H9 (cell line): ENCODE measurements around the gene SDK1. TPM values are rescaled to one million over a fixed set of nuclear protein-coding genes. Genes with fewer than 3 reads are reported as not detected.
A peak's percentile ranks its signal among the peaks of the same experiment; 100 is the strongest.

Source experiments
- DNase-seq: peaks from one replicate; pipeline ENCODE4 v3.0.0-alpha.2; 2017
- H2AFZ ChIP-seq: one replicate; pipeline ENCODE4 v1.6.1; 2013; ENCODE audit warnings: mild to moderate bottlenecking, low read length, control low read depth, moderate library complexity
- H2AK5ac ChIP-seq: 2 replicates; pipeline ENCODE4 v1.6.1; 2013; ENCODE audit warnings: low read length, control low read depth, mixed read lengths; ENCODE audit not compliant: insufficient read length
- H2BK120ac ChIP-seq: one replicate; pipeline ENCODE4 v1.6.1; 2013; ENCODE audit warnings: low read depth, mild to moderate bottlenecking, low read length, control low read depth, inconsistent platforms; ENCODE audit not compliant: poor library complexity, severe bottlenecking
- H2BK12ac ChIP-seq: 2 replicates; pipeline ENCODE4 v1.6.1; 2013; ENCODE audit warnings: low read length, control low read depth, mixed read lengths, low read depth; ENCODE audit not compliant: insufficient read length
- H2BK15ac ChIP-seq: 2 replicates; pipeline ENCODE4 v1.6.1; 2013; ENCODE audit warnings: low read depth, low read length, control low read depth
- H2BK20ac ChIP-seq: one replicate; pipeline ENCODE4 v1.6.1; 2013; ENCODE audit warnings: low read depth, mild to moderate bottlenecking, low read length, control low read depth, inconsistent platforms; ENCODE audit not compliant: poor library complexity, severe bottlenecking
- H2BK5ac ChIP-seq: 2 replicates; pipeline ENCODE4 v1.6.1; 2013; ENCODE audit warnings: low read length, control low read depth, mixed read lengths; ENCODE audit not compliant: insufficient read length
- H3K14ac ChIP-seq: 2 replicates; pipeline ENCODE4 v1.6.1; 2013; ENCODE audit warnings: low read length, control low read depth; ENCODE audit not compliant: insufficient read depth
- H3K18ac ChIP-seq: 2 replicates; pipeline ENCODE4 v1.6.1; 2013; ENCODE audit warnings: low read depth, mild to moderate bottlenecking, mixed read lengths, low read length, control low read depth; ENCODE audit not compliant: insufficient read length
- H3K23ac ChIP-seq: 2 replicates; pipeline ENCODE4 v1.6.1; 2013; ENCODE audit warnings: low read length, control low read depth, mixed read lengths, low read depth; ENCODE audit not compliant: insufficient read length
- H3K23me2 ChIP-seq: 2 replicates; pipeline ENCODE4 v1.6.1; 2013; ENCODE audit warnings: low read depth, mild to moderate bottlenecking, mixed read lengths, low read length, control low read depth; ENCODE audit not compliant: insufficient read length, poor library complexity, severe bottlenecking
- H3K27ac ChIP-seq: 2 replicates; pipeline ENCODE4 v1.5.1; 2013; ENCODE audit warnings: low read length, control low read depth, mixed read lengths, low read depth; ENCODE audit not compliant: insufficient read length
- H3K27me3 ChIP-seq: 2 replicates; pipeline ENCODE4 v1.6.1; 2013; ENCODE audit warnings: low read length, control low read depth, inconsistent platforms; ENCODE audit not compliant: insufficient read depth
- H3K4ac ChIP-seq: 2 replicates; pipeline ENCODE4 v1.6.1; 2013; ENCODE audit warnings: low read depth, mild to moderate bottlenecking, control low read depth, inconsistent platforms, low read length, moderate library complexity
- H3K4me1 ChIP-seq: 2 replicates; pipeline ENCODE4 v1.6.1; 2013; ENCODE audit warnings: low read length, control low read depth, inconsistent platforms; ENCODE audit not compliant: insufficient read depth
- H3K4me2 ChIP-seq: 2 replicates; pipeline ENCODE4 v1.6.1; 2013; ENCODE audit warnings: low read length, control low read depth, mixed read lengths; ENCODE audit not compliant: insufficient read length, insufficient read depth
- H3K56ac ChIP-seq: 2 replicates; pipeline ENCODE4 v1.6.1; 2013; ENCODE audit warnings: low read depth, mild to moderate bottlenecking, mixed read lengths, low read length, control low read depth; ENCODE audit not compliant: insufficient read length
- H3K79me1 ChIP-seq: 2 replicates; pipeline ENCODE4 v1.6.1; 2013; ENCODE audit warnings: low read depth, mild to moderate bottlenecking, moderate library complexity, low read length, control low read depth, inconsistent platforms; ENCODE audit not compliant: insufficient read depth, poor library complexity, severe bottlenecking
- H3K79me2 ChIP-seq: 2 replicates; pipeline ENCODE4 v1.6.1; 2013; ENCODE audit warnings: low read length, control low read depth, inconsistent platforms; ENCODE audit not compliant: insufficient read depth
- H3K9ac ChIP-seq: 2 replicates; pipeline ENCODE4 v1.6.1; 2013; ENCODE audit warnings: low read length, control low read depth, mixed read lengths; ENCODE audit not compliant: insufficient read length; ENCODE audit errors: extremely low read depth
- H3K9me3 ChIP-seq: one replicate; pipeline ENCODE4 v1.6.1; 2013; ENCODE audit warnings: low read depth, low read length, inconsistent platforms; ENCODE audit not compliant: control insufficient read depth
- H3T11ph ChIP-seq: one replicate; pipeline ENCODE4 v1.6.1; 2013; ENCODE audit warnings: mild to moderate bottlenecking, low read length, control low read depth, inconsistent platforms
- H4K20me1 ChIP-seq: one replicate; pipeline ENCODE4 v1.6.1; 2013; ENCODE audit not compliant: control insufficient read depth, insufficient read length, insufficient read depth
- H4K5ac ChIP-seq: 2 replicates; pipeline ENCODE4 v1.6.1; 2013; ENCODE audit warnings: low read depth, mild to moderate bottlenecking, mixed read lengths, low read length, control low read depth; ENCODE audit not compliant: insufficient read length
- H4K8ac ChIP-seq: replicated peaks from 2 replicates; pipeline ENCODE4 v1.6.1; 2013; ENCODE audit warnings: low read length, control low read depth, mixed read lengths, low read depth; ENCODE audit not compliant: insufficient read length
- H4K91ac ChIP-seq: 2 replicates; pipeline ENCODE4 v1.6.1; 2013; ENCODE audit warnings: low read depth, mild to moderate bottlenecking, moderate library complexity, mixed read lengths, low read length, control low read depth; ENCODE audit not compliant: insufficient read length
- H3K27ac Mint-ChIP-seq, 3 experiments: 2 replicates in 2 of 3; 3 replicates in 1 of 3; pipeline ENCODE4 v1.8.0; 2020 to 2021; ENCODE audit warnings: mixed read lengths in 3 of 3, mild to moderate bottlenecking in 1 of 3, moderate library complexity in 1 of 3
- H3K27me3 Mint-ChIP-seq: 2 replicates; pipeline ENCODE4 v1.8.0; 2021; ENCODE audit warnings: low read depth, mild to moderate bottlenecking, moderate library complexity, mixed read lengths
- H3K36me3 Mint-ChIP-seq, 3 experiments: 2 replicates in 2 of 3; 3 replicates in 1 of 3; pipeline ENCODE4 v1.8.0; 2020 to 2021; ENCODE audit warnings: low read depth in 3 of 3, mixed read lengths in 3 of 3; ENCODE audit not compliant: insufficient read depth in 1 of 3
- H3K4me1 Mint-ChIP-seq, 2 experiments: 2 replicates each; pipeline ENCODE4 v1.8.0; 2020; ENCODE audit warnings: mixed read lengths in 2 of 2
- H3K4me3 Mint-ChIP-seq, 2 experiments: 2 replicates in 1 of 2; 3 replicates in 1 of 2; pipeline ENCODE4 v1.8.0; 2020 to 2021; ENCODE audit warnings: mild to moderate bottlenecking in 2 of 2, mixed read lengths in 2 of 2, moderate library complexity in 1 of 2
- H3K9me3 Mint-ChIP-seq, 2 experiments: 2 replicates in 1 of 2; 3 replicates in 1 of 2; pipeline ENCODE4 v1.8.0; 2020; ENCODE audit warnings: mild to moderate bottlenecking in 2 of 2, mixed read lengths in 2 of 2, moderate library complexity in 1 of 2
- CTCF ChIP-seq: fragments of 200-600 bp; sonication (generic); conservative IDR thresholded peaks from 3 replicates; pipeline ENCODE4 v1.8.0; 2021; ENCODE audit warnings: antibody characterized with exemption, mild to moderate bottlenecking
- WGBS: extraction: QIAGEN DNeasy Blood & Tissue Kit; methylation state at CpG from one replicate; pipeline ENCODE4 v1.1.7; 2013; ENCODE audit warnings: missing lambda C conversion rate, low lambda C conversion rate, mixed read lengths; ENCODE audit not compliant: insufficient read length; ENCODE audit errors: extremely low coverage; 5-methylcytosine and 5-hydroxymethylcytosine counted together
- total RNA-seq: library from RNA; stranded (reverse); gene quantifications from 2 replicates; pipeline ENCODE4 v1.2.1, GENCODE V29; 2021

The SDK1 gene
- total RNA-seq, 1 experiment from 2014 or later, result 8.7 TPM

- Histone ChIP-seq H2BK12ac (no peak overlapping the region), H3K14ac (no peak overlapping the region), H3K79me1 (no peaks in the 10 kb centered on the region), H3K27me3 (no peaks in the 10 kb centered on the region), H3K4ac (no peak overlapping the region), H2AK5ac (no peak overlapping the region), H3T11ph (no peak overlapping the region), H2BK20ac (no peak overlapping the region), H3K56ac (no peak overlapping the region), H2BK5ac (no peak overlapping the region), H2BK120ac (no peak overlapping the region), H3K23me2 (no peaks in the 10 kb centered on the region), H3K9ac (no peak overlapping the region), H4K8ac (no peak overlapping the region), H3K4me1 (peaks cover 3% of the 10 kb centered on the region; the same call in 1 of the 2 replicates), H2BK15ac (no peak overlapping the region), H2AFZ (no peak overlapping the region), H3K79me2 (no peaks in the 10 kb centered on the region), H3K4me2 (no peak overlapping the region), H3K27ac (no peak overlapping the region), H4K5ac (no peak overlapping the region), H4K20me1 (no peaks in the 10 kb centered on the region), H3K9me3 (no peaks in the 10 kb centered on the region), H4K91ac (no peak overlapping the region), H3K18ac (no peak overlapping the region), H3K23ac (no peak overlapping the region)
- H3K27me3 Mint-ChIP-seq, result peaks cover 1% of the 10 kb centered on the region; the same call in 1 of the 2 replicates
- peaks cover 3 to 6% of the 10 kb centered on the region in 2 experiments for H3K4me1 Mint-ChIP-seq
- no peak for DNase-seq
- H3K4me3 Mint-ChIP-seq, result no peak overlapping the region; a peak in 1 of 5 replicates
- peaks cover 7 to 11% of the 10 kb centered on the region in 2 experiments; a peak in 3 of 5 replicates for H3K9me3 Mint-ChIP-seq
- no CpG with 5 or more reads among the region's 13 CpGs for WGBS
- H3K36me3 Mint-ChIP-seq, result peaks cover 4 to 14% (median 12%) of the 10 kb centered on the region in 3 experiments; a peak in 6 of 7 replicates
- H3K27ac Mint-ChIP-seq, result peak overlapping the region in 2 of 3 experiments; percentile 65 to 94; a peak in 3 of 7 replicates
- TF ChIP-seq CTCF, result peak; percentile 33; the same call in 2 of the 3 replicates
Observed at GRCh38 chr7:4080954-4081353, 779.9 kb downstream of the SDK1 start.
